Measurements from ENCODE around the gene COL10A1. TPM values are rescaled to one million over a fixed set of nuclear protein-coding genes. Genes with fewer than 3 reads are reported as not detected.

The COL10A1 gene
- total and polyA plus RNA-seq, 2 experiments from 2014 or later: 0.28 to 0.31 TPM

DNA sequence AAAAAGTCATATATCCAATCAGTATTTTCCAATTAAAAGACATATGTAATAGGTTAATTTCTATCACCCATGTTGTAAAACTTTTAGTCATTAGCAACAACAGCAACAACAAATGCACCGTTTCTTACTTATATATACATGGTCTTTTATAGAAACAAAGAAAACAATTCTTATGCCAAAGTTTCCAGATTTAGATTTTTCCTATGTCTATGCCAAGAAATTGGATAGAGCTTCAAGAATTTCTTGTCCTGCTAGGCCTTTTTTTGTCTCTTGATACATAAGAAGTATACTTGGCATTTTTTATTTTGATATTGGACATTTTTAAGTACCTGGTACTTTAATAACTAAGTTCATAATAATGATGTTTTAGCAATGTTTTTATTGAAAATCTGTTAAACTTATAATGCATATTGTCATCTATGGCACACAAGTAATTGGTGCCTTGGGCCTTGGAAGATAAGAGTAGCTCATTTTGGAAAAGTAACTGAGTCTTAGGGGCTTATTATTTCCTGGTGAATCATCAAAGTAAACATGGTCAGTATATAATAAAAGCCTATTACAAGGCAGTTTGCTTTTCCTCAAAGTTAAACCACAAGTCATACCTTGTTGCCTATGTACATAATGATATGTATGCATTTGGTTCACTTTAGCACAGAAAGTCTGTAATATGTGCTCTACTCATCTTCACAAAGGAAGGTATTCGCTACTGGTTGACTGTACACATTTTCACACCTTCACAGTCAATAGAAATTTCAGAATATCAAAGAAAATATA is 55.1 kb downstream of the COL10A1 start:
- Histone ChIP-seq H3K36me3 (ENCODE audit: insufficient read depth) (no peaks in the 10 kb centered on the region), H3K4me2 (no peak overlapping the region), H3K4me3 (no peak overlapping the region), H3K27ac (ENCODE audit: low read depth) (no peak overlapping the region), H3K79me2 (replicated peaks; ENCODE audit: insufficient read depth) (no peaks in the 10 kb centered on the region), H3K9me2 (ENCODE audit: insufficient read depth) (no peaks in the 10 kb centered on the region), H4K20me1 (replicated peaks; ENCODE audit: insufficient read depth) (no peaks in the 10 kb centered on the region), H3K27me3 (ENCODE audit: insufficient read depth) (no peaks in the 10 kb centered on the region), H2AFZ (no peak overlapping the region), H3F3A (replicated peaks; ENCODE audit: low read depth) (no peaks in the 10 kb centered on the region), H3K4me1 (ENCODE audit: insufficient read depth) (no peaks in the 10 kb centered on the region; the same call in 1 of the 2 replicates)
- TF ChIP-seq JUNB (IDR thresholded peaks at IDR 0.05; ENCODE audit: unreplicated experiment) (no peak), POLR2AphosphoS5 (IDR thresholded peaks at IDR 0.05; ENCODE audit: low read depth) (no peak), ZNF114 (CRISPR knock-in tag; IDR thresholded peaks at IDR 0.05) (no peak), CREB1 (CRISPR knock-in tag; IDR thresholded peaks at IDR 0.05; ENCODE audit: low read depth) (no peak), STAT1 (IDR thresholded peaks at IDR 0.05; ENCODE audit: unreplicated experiment) (no peak), EZH2 (IDR thresholded peaks at IDR 0.05; ENCODE audit: low read depth, unreplicated experiment) (no peak), NANOG (IDR thresholded peaks at IDR 0.05; ENCODE audit: borderline replicate concordance) (no peak), EZH2phosphoT487 (IDR thresholded peaks at IDR 0.05; ENCODE audit: unreplicated experiment) (no peak)
- TF ChIP-seq, protein P1, sequence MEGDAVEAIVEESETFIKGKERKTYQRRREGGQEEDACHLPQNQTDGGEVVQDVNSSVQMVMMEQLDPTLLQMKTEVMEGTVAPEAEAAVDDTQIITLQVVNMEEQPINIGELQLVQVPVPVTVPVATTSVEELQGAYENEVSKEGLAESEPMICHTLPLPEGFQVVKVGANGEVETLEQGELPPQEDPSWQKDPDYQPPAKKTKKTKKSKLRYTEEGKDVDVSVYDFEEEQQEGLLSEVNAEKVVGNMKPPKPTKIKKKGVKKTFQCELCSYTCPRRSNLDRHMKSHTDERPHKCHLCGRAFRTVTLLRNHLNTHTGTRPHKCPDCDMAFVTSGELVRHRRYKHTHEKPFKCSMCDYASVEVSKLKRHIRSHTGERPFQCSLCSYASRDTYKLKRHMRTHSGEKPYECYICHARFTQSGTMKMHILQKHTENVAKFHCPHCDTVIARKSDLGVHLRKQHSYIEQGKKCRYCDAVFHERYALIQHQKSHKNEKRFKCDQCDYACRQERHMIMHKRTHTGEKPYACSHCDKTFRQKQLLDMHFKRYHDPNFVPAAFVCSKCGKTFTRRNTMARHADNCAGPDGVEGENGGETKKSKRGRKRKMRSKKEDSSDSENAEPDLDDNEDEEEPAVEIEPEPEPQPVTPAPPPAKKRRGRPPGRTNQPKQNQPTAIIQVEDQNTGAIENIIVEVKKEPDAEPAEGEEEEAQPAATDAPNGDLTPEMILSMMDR (conservative IDR thresholded peaks at IDR 0.05; ENCODE audit: low read depth in 2 of 2): no peak
- TF ChIP-seq, protein P2, sequence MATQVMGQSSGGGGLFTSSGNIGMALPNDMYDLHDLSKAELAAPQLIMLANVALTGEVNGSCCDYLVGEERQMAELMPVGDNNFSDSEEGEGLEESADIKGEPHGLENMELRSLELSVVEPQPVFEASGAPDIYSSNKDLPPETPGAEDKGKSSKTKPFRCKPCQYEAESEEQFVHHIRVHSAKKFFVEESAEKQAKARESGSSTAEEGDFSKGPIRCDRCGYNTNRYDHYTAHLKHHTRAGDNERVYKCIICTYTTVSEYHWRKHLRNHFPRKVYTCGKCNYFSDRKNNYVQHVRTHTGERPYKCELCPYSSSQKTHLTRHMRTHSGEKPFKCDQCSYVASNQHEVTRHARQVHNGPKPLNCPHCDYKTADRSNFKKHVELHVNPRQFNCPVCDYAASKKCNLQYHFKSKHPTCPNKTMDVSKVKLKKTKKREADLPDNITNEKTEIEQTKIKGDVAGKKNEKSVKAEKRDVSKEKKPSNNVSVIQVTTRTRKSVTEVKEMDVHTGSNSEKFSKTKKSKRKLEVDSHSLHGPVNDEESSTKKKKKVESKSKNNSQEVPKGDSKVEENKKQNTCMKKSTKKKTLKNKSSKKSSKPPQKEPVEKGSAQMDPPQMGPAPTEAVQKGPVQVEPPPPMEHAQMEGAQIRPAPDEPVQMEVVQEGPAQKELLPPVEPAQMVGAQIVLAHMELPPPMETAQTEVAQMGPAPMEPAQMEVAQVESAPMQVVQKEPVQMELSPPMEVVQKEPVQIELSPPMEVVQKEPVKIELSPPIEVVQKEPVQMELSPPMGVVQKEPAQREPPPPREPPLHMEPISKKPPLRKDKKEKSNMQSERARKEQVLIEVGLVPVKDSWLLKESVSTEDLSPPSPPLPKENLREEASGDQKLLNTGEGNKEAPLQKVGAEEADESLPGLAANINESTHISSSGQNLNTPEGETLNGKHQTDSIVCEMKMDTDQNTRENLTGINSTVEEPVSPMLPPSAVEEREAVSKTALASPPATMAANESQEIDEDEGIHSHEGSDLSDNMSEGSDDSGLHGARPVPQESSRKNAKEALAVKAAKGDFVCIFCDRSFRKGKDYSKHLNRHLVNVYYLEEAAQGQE (IDR thresholded peaks at IDR 0.05; ENCODE audit: unreplicated experiment): no peak
- TF ChIP-seq, protein P3, sequence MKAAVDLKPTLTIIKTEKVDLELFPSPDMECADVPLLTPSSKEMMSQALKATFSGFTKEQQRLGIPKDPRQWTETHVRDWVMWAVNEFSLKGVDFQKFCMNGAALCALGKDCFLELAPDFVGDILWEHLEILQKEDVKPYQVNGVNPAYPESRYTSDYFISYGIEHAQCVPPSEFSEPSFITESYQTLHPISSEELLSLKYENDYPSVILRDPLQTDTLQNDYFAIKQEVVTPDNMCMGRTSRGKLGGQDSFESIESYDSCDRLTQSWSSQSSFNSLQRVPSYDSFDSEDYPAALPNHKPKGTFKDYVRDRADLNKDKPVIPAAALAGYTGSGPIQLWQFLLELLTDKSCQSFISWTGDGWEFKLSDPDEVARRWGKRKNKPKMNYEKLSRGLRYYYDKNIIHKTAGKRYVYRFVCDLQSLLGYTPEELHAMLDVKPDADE (IDR thresholded peaks at IDR 0.05): no peak
- H3K4me1 Mint-ChIP-seq: peaks cover 4% of the 10 kb centered on the region
- DNase-seq (ENCODE audit: low spot score) (no peak), ATAC-seq (no peak)
- H3K27me3 Mint-ChIP-seq (ENCODE audit: insufficient read depth, low read depth, poor library complexity): no peaks in the 10 kb centered on the region
- H3K27ac Mint-ChIP-seq: no peak overlapping the region
- H3K9me3 Mint-ChIP-seq: no peaks in the 10 kb centered on the region
- H3K4me3 Mint-ChIP-seq: no peak overlapping the region
- no peaks in the 10 kb centered on the region for H3K36me3 Mint-ChIP-seq (ENCODE audit: low read depth)

Measured in GM23338 (cell line).